Loucy (cell line): ENCODE results near the gene ADGRG1.

ENCODE experiments used
- CTCF ChIP-seq: fragments of 200-600 bp; sonication (generic); conservative IDR thresholded peaks from 2 replicates; pipeline ENCODE4 v1.5.1; 2014; ENCODE audit warnings: mild to moderate bottlenecking, antibody characterized with exemption, low read length
- EZH2phosphoT487 ChIP-seq: fragments of 200-600 bp; IDR thresholded peaks from 2 replicates; pipeline ENCODE4 v1.6.1; 2018; ENCODE audit warnings: antibody characterized with exemption, mild to moderate bottlenecking, moderate library complexity, borderline replicate concordance

- TF ChIP-seq CTCF (no peak), EZH2phosphoT487 (no peak)
These were observed 38.1 kb downstream of the ADGRG1 start for GRCh38 chr16:57666353-57667047.
